SK-N-MC (cell line): ENCODE measurements around the gene NTNG1.

Source experiments
- EZH2 ChIP-seq: fragments of 200-600 bp; sonication (generic); IDR thresholded peaks from one replicate; pipeline ENCODE4 v1.6.1; 2017; ENCODE audit warnings: antibody characterized with exemption
- FOXP2 ChIP-seq: optimal IDR thresholded peaks from 2 replicates; pipeline ENCODE3; 2011; ENCODE audit warnings: mild to moderate bottlenecking, moderate library complexity; ENCODE audit not compliant: insufficient read depth; ENCODE audit errors: extremely low read length, control extremely low read depth
- POLR2AphosphoS5 ChIP-seq: IDR thresholded peaks from 2 replicates; pipeline ENCODE4 v1.6.1; 2012; ENCODE audit warnings: mild to moderate bottlenecking, low read depth, low read length, borderline replicate concordance

- TF ChIP-seq POLR2AphosphoS5 (no peak), EZH2 (no peak), FOXP2 (no peak)
Observed at GRCh38 chr1:107415241-107415640, 274.4 kb downstream of the NTNG1 start.
